Colon (tissue), 2 donors: Measurements from ENCODE around the gene TMC3.
"Not testable (repeated sequence)": the region's sequence is repeated elsewhere in the genome, so short reads cannot be mapped to it uniquely, and the experiment has no call there.

Experiments
- FAIRE-seq: peaks from 2 replicates; lab custom pipeline; 2012; peaks lifted over from hg19 to GRCh38; lab: Jason Lieb, UNC
- donor health status: control.
- donor health status: control.

TMC3 gene

GRCh38 chr15:81384891-81385720 is 11.1 kb upstream of the TMC3 start:
- no peak for FAIRE-seq

DNA sequence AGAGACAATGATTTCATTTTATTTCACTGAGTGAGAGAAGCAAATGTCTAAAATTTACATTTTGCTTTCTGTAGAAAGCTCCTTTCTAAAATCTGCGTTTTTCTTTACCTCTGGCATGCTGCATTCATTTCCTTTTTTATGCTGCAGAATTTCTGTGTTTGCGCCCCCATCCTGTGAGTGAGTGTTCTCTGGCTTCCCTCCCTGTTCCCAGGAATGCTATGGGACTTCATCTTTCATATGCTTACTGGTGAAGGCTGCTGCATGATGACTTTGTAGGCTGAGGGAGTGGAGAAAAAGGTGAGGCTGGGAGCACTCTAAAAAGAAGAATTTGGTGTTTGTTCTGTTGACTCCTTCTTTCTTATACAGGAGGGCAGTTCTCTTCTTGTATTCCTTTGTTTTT is 7.7 kb upstream of the TMC3 start:
- no peak for FAIRE-seq

DNA sequence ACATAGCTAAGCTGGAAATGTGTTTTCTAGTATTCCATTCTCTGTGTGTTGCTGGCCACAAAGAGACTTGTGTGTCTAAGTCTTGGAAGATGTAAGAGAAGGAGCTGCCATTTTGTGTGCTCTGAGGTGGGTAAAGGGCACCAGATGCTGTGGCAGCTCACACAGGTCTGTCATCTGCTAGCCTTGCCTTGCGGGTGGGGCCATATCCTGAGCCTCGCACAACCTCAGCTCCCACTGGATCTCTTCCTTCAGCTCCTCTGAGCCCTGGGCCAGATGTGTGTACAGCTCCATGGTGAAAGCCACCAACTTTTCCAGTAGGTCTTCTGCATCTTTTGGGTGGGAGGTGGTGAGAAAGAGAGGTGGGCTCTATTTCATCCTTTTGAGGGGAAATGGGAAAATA is 6.7 kb upstream of the TMC3 start:
- FAIRE-seq = no peak

DNA sequence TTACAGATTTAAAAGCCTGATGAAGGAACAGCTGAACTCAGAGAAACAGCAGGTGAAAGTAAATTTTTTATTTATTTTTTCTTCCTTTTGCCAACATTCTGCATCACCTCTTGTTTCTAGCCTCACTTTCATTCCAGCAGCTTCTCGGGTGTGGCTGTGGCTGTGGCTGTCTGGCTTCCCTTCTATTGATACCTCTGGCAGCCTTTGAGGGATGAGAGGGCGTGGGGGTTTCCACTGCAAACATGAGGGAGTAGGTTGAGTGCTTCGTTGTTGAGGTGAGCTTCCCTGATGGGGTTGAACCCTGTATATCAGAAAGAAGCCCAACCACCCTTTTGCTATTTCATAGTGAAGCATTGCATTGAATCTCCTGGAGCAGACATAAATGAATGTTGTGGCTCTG is 6.2 kb upstream of the TMC3 start:
- FAIRE-seq = no peak

GRCh38 chr15:81379269-81379668 is 5.3 kb upstream of the TMC3 start:
- FAIRE-seq = no peak

DNA sequence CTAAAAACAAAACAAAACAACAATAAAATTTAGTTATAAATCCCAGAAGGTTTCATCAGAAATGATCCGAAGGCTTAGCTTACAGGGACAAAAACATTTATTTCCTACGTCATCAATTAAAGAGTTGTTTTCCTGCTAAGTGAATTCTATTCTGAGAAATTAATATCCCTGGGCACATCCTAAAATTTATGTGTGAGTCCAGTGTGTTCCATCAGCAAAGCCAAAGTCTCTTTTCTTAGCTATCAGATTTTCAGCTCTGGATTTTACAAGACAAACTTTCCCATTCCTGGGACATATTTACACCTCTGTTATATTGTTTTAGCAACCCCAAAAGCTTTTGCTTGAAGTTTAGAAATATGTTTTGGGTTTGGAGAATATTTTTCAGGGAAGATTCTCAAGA is 4.4 kb upstream of the TMC3 start:
- no peak for FAIRE-seq

- FAIRE-seq = no peak
These were observed 3.9 kb upstream of the TMC3 start for GRCh38 chr15:81377871-81378270.

DNA sequence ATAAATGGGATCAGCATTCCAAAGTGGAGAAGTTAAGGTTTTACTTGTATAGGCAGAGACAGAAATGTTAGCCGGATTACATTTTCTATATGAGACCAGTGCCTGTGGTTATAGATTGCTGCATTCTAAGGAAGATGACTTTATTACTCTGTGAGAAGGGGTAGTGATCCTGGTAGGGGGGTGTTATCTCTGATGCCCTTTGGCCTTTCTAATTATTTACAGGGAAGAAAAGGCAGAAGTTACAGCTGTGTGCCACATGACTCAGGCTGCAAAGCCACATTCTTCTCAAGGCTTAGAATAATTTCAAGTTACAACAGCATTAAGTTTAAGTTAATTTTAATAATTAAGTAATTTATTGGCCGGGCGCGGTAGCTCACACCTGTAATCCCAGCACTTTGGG is 2.2 kb upstream of the TMC3 start:
- no peak for FAIRE-seq

DNA sequence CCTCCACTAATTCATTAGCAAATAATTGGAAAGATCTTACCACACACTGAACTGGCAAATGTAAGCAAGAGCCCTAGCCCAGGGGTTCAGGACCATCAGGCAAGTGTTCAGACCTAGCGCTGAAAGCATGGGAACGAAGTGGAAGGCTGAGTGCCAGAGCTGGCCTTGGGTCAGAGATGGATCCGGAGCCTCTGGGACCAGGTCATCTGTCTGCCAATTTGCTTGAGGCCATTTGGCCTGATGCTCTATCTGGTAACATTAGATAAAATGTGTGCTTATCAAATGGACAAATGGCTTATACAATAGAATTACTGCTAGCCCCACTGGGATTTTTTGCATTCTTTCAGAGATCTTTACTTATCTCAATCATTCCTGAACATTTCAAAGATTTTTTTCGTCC is 1.4 kb upstream of the TMC3 start:
- no peak for FAIRE-seq

DNA sequence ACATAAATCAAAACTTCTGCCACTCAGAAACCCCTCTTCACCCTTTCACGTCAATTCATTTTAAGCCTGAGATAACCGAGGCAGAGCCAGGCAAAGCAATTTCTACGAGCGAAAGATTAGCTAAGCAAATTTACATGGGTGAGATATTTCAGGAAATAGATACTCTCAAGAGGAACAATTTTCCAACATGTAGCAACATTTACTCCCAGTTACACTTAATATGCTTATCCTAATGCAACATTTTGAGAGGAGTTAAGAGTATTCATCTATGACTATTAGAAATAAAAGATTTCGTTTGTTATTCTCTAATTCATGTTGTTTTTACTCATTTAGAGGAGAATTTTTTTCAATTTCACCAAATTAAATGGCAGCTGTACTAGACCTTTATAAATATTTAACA is 837 bp downstream of the TMC3 start:
- no peak for FAIRE-seq

DNA sequence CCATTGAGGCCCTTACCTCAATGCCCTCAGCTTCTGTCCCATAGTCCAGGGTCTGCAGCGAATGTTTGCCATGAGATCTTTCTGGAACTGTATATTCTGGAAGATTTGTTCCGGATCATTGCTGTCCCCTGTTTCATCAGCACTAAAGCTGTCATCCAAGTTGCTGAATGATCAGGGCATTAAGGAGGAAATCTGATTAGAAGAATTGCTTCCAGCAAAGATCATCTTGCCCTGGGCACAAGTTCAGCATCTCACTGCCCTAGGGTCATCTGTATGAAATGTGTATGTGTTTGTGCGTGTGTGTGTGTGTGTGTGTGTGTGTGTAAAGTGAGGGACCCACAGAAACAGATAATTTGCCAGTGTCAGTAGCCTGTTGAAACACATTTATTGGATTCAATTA is 1.4 kb downstream of the TMC3 start:
- no peak for FAIRE-seq

DNA sequence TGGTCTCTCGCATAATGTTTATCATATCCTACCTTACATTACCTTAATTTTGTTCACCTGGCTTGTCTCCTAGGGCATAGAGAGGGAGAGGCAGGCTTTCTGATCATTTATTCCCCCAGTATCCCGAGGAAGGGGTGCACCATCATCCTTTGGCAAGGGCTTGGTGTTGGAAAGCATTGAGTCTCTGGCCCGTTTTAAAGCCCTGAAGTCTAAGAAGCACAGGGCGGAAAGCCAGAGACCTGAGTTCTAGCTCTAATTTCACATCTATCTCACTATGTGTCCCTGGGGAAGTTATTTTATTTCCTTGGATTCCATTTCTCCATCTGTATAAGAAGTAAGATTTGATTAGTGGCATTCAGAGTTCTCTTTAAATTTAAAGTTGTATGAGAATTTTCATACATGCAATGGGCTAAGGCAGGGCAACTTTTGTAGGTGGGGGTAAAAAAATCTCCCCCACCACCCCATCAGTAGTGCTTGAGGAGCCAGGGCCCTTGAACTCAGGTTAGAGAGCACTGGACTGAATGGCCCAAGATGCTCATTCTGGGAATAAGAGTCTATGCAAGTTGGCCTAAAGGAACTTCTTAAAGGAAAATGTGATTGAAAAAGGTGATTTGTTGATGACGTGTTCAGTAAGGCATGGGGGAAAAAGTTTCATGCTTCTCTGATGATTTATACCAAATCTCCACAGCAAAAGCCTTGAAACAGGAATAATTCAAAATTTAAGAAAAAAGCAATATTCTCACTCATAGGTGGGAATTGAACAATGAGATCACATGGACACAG is 10.1 kb downstream of the TMC3 start:
- no peak for FAIRE-seq

DNA sequence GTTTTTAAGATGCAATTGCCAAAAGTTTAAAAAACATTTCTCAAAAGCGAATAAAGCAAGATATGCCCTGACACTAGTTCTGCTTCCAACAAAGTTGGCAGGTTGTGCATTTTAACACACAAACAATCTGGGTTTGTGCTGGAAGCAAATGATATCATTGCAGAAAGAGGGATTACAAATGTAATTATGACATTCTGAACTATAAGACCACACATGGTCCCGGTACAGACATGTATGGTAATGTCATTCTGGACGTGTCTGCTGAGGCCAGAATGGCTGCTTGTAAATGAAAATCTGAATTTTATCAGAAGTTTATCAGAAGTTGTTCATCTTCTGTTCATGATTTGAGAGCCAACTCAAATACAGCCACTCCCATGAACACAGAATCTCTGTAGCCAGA is 10.7 kb downstream of the TMC3 start:
- FAIRE-seq = no peak

- FAIRE-seq = no peak
These were observed 11.2 kb downstream of the TMC3 start for GRCh38 chr15:81362790-81363189.

GRCh38 chr15:81361891-81362290 is 12.1 kb downstream of the TMC3 start:
- no peak for FAIRE-seq

DNA sequence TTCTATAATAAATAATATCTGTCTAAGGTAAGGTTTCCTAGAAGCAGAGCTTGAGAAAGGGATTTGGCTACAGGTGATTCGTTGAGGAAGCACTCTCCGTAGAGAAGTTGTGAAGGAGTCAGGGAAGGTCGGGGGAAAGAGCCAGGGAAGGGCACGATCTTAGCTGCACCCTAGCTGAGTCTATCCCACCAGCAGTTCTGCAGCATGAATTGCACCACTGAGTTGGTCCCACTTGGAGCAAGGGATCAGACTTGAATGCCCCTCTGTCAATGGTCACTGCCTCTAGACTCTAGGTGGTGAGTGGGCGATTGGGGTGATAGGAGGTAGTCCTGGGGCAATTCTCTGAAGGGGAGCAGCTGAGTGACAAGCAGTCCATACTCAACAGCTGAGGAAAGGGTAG is 13.5 kb downstream of the TMC3 start:
- no peak for FAIRE-seq

GRCh38 chr15:81358248-81358647 is 15.8 kb downstream of the TMC3 start:
- no peak for FAIRE-seq

DNA sequence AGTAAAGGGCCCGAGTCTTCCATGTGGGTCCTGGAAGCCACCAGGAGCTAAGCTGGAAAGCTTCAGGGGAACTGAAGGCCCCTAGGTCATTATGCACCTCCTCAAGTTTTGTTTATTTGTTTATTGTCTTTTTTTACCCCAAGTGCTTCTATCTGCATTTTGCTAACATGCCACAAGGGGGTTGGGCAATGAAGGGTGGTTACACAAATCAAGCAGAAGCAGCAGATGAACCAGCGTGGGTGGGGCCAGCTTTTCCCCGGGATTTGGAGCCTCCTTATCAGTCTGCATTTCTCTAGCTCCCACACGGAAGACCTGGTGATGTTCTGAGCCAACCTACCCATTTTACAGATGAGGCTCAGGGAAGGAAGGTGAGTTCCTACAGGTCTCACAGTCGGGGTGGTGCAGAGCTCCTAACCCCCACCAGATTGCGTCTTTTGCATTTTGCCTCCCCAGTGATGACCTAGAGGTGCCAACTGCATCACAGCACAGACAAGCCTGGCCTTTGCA is 16.8 kb downstream of the TMC3 start:
- FAIRE-seq = no peak

DNA sequence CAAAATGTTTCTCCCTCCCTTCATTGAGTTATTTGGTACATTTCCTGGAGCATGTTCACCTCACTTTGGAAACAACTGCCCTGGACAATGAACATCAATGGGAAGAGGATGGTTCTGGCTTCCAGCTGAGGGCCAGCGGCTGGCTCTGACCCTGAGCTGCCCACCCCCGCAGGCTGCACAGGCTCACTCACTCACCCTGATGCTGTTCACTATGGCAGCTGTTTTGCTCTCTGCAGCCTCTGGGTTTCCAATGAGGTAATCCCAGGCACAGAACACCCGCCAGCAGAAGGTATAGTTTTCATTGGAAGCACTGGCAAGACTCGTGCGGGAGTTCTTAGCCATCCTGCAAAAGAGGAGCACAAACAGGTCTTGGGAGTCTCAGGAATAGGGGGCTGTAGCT is 17.8 kb downstream of the TMC3 start:
- FAIRE-seq = no peak

GRCh38 chr15:81351651-81352050 is 22.4 kb downstream of the TMC3 start:
- FAIRE-seq = no peak

GRCh38 chr15:81349271-81349670 is 24.7 kb downstream of the TMC3 start:
- no peak for FAIRE-seq

- not testable (repeated sequence) for FAIRE-seq
These were observed 25.3 kb downstream of the TMC3 start for GRCh38 chr15:81348691-81349090.

GRCh38 chr15:81347910-81348309 is 26.1 kb downstream of the TMC3 start:
- FAIRE-seq = no peak

- no peak for FAIRE-seq
These were observed 27.4 kb downstream of the TMC3 start for GRCh38 chr15:81346611-81347010.
